WTC11 (cell line): ENCODE data around the gene FBN2. TPM values are rescaled to one million over a fixed set of nuclear protein-coding genes. Genes with fewer than 3 reads are reported as not detected.

Experiments used
- ATAC-seq: fragments of 200-7000 bp; cut with Tn5 transposase; 2 replicates; pipeline ENCODE4 v1.10.0; 2021; ENCODE audit warnings: mild to moderate bottlenecking, moderate library complexity
- CTCF ChIA-PET: fragments of 300-600 bp; sonication (Branson Sonifier 250); formaldehyde crosslinking; loops from one replicate; lab custom pipeline; 2021; ENCODE audit warnings: antibody characterized with exemption; lab: Charles Lee
- POLR2A ChIA-PET: fragments of 350-600 bp; sonication (Branson Sonifier 250); formaldehyde crosslinking; loops from one replicate; lab custom pipeline; 2021; ENCODE audit warnings: antibody characterized with exemption; lab: Charles Lee
- DNase-seq: peaks from one replicate; pipeline ENCODE4 v3.0.0; 2021; ENCODE audit warnings: low spot score
- H3K27ac Mint-ChIP-seq: 2 replicates; pipeline ENCODE4 v1.8.0; 2021; ENCODE audit warnings: mixed read lengths
- H3K27me3 Mint-ChIP-seq: 2 replicates; pipeline ENCODE4 v1.8.0; 2021; ENCODE audit warnings: low read depth, mild to moderate bottlenecking, moderate library complexity, mixed read lengths
- H3K36me3 Mint-ChIP-seq: 2 replicates; pipeline ENCODE4 v1.8.0; 2021; ENCODE audit warnings: mixed read lengths
- H3K4me1 Mint-ChIP-seq: 2 replicates; pipeline ENCODE4 v1.8.0; 2022; ENCODE audit warnings: mixed read lengths
- H3K4me3 Mint-ChIP-seq: 2 replicates; pipeline ENCODE4 v1.8.0; 2021; ENCODE audit warnings: mild to moderate bottlenecking, moderate library complexity, mixed read lengths
- H3K9me3 Mint-ChIP-seq: 2 replicates; pipeline ENCODE4 v1.8.0; 2021; ENCODE audit warnings: mixed read lengths
- ELF4 ChIP-seq: sonication (generic); formaldehyde crosslinking; IDR thresholded peaks from 2 replicates; pipeline ENCODE4 v1.8.1; 2022; ENCODE audit warnings: low read depth, mild to moderate bottlenecking, moderate library complexity, missing genetic modification reagents
- EMX1 ChIP-seq: fragments of 250-450 bp; sonication (Bioruptor Pico); IDR thresholded peaks from 2 replicates; pipeline ENCODE4 v1.8.0; 2021; ENCODE audit warnings: mild to moderate bottlenecking
- ESRRA ChIP-seq: sonication (generic); formaldehyde crosslinking; IDR thresholded peaks from 2 replicates; pipeline ENCODE4 v1.8.1; 2022; ENCODE audit warnings: mild to moderate bottlenecking, missing genetic modification reagents, borderline replicate concordance
- ETV6 ChIP-seq: sonication (generic); formaldehyde crosslinking; IDR thresholded peaks from 2 replicates; pipeline ENCODE4 v1.8.1; 2022; ENCODE audit warnings: mild to moderate bottlenecking, missing genetic modification reagents
- FOXP1 ChIP-seq: sonication (generic); formaldehyde crosslinking; IDR thresholded peaks from 2 replicates; pipeline ENCODE4 v1.8.0; 2022; ENCODE audit warnings: missing genetic modification reagents, mild to moderate bottlenecking, moderate library complexity, borderline replicate concordance
- GTF2I ChIP-seq: fragments of 250-450 bp; sonication (Bioruptor Pico); conservative IDR thresholded peaks from 2 replicates; pipeline ENCODE4 v1.4.0; 2021; ENCODE audit warnings: mild to moderate bottlenecking
- MXD4 ChIP-seq: fragments of 250-450 bp; sonication (Bioruptor Pico); IDR thresholded peaks from 2 replicates; pipeline ENCODE4 v1.8.0; 2021; ENCODE audit warnings: mild to moderate bottlenecking, moderate library complexity, borderline replicate concordance
- MYBL2 ChIP-seq: sonication (generic); formaldehyde crosslinking; IDR thresholded peaks from 2 replicates; pipeline ENCODE4 v1.8.1; 2023; ENCODE audit warnings: mild to moderate bottlenecking, moderate library complexity, missing genetic modification reagents
- NR3C1 ChIP-seq: sonication (generic); formaldehyde crosslinking; conservative IDR thresholded peaks from 2 replicates; pipeline ENCODE4 v1.8.1; 2023; ENCODE audit warnings: low read depth, mild to moderate bottlenecking, missing genetic modification reagents
- OVOL2 ChIP-seq: fragments of 250-450 bp; sonication (Bioruptor Pico); IDR thresholded peaks from 2 replicates; pipeline ENCODE4 v1.9.0; 2021; ENCODE audit warnings: mild to moderate bottlenecking, borderline replicate concordance
- ZNF138 ChIP-seq: sonication (generic); formaldehyde crosslinking; conservative IDR thresholded peaks from 2 replicates; pipeline ENCODE4 v1.8.1; 2022; ENCODE audit warnings: mild to moderate bottlenecking, moderate library complexity, missing genetic modification reagents
- ZNF263 ChIP-seq: sonication (generic); formaldehyde crosslinking; IDR thresholded peaks from 2 replicates; pipeline ENCODE4 v1.8.1; 2022; ENCODE audit warnings: low read depth, mild to moderate bottlenecking, moderate library complexity, missing genetic modification reagents
- ZNF416 ChIP-seq: fragments of 250-450 bp; sonication (Bioruptor Pico); IDR thresholded peaks from 2 replicates; pipeline ENCODE4 v1.9.0; 2021; ENCODE audit warnings: mild to moderate bottlenecking, inconsistent platforms
- ZNF423 ChIP-seq: fragments of 250-450 bp; sonication (Bioruptor Pico); IDR thresholded peaks from 2 replicates; pipeline ENCODE4 v2.1.2; 2022; ENCODE audit warnings: mild to moderate bottlenecking, moderate library complexity
- total RNA-seq: library from RNA; stranded (reverse); gene quantifications from 3 replicates; pipeline ENCODE4 v1.2.3, GENCODE V29; 2021
- TF ChIP-seq, protein P1 (sequence below): sonication (generic); formaldehyde crosslinking; IDR thresholded peaks from 2 replicates; pipeline ENCODE4 v1.8.1; 2023; ENCODE audit warnings: mild to moderate bottlenecking, moderate library complexity, missing genetic modification reagents
- TF ChIP-seq, protein P2 (sequence below): sonication (generic); formaldehyde crosslinking; IDR thresholded peaks from 2 replicates; pipeline ENCODE4 v1.8.1; 2023; ENCODE audit warnings: mild to moderate bottlenecking, missing genetic modification reagents
- TF ChIP-seq, protein P3 (sequence below): sonication (generic); formaldehyde crosslinking; IDR thresholded peaks from 2 replicates; pipeline ENCODE4 v1.8.1; 2022; ENCODE audit warnings: mild to moderate bottlenecking, missing genetic modification reagents, moderate library complexity, borderline replicate concordance
- TF ChIP-seq, protein P4 (sequence below): sonication (generic); formaldehyde crosslinking; conservative IDR thresholded peaks from 2 replicates; pipeline ENCODE4 v1.8.1; 2023; ENCODE audit warnings: mild to moderate bottlenecking, low read depth, missing genetic modification reagents, moderate library complexity
- TF ChIP-seq, protein P5 (sequence below): sonication (generic); formaldehyde crosslinking; IDR thresholded peaks from 2 replicates; pipeline ENCODE4 v1.8.1; 2022; ENCODE audit warnings: mild to moderate bottlenecking, moderate library complexity, missing genetic modification reagents
- TF ChIP-seq, protein P6 (sequence below): sonication (generic); formaldehyde crosslinking; IDR thresholded peaks from 2 replicates; pipeline ENCODE4 v1.8.0; 2023; ENCODE audit warnings: missing genetic modification reagents
- TF ChIP-seq, protein P7 (sequence below): sonication (generic); formaldehyde crosslinking; IDR thresholded peaks from 2 replicates; pipeline ENCODE4 v1.8.1; 2022; ENCODE audit warnings: low read depth, mild to moderate bottlenecking, moderate library complexity, missing genetic modification reagents, borderline replicate concordance
- TF ChIP-seq, protein P8 (sequence below): fragments of 250-450 bp; sonication (Bioruptor Pico); conservative IDR thresholded peaks from 2 replicates; pipeline ENCODE4 v1.9.0; 2021; ENCODE audit warnings: mild to moderate bottlenecking

The FBN2 gene
- total RNA-seq, 1 experiment from 2014 or later: 56.7 TPM

DNA sequence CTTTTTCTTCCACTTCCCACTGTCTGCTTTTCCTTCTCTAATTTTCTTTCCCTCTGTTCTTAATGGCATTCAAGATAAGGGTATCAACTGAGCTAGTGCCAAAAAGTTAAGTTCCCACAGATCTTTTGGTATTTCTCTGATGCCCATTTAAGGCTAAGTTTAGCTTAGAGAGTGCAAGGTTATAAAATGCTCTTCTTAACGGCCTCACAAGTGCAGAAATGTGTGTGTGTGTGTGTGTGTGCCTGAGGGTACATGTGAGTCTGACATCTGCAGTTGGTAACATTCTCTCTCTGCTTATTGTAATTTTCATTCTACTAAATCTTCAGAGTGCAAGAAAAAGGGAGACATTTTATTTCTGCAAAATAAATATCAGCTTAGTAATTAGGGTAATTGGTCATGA is 24.2 kb downstream of the FBN2 start:
- CTCF ChIA-PET: no interaction called here
- H3K27me3 Mint-ChIP-seq: no peaks in the 10 kb centered on the region

DNA sequence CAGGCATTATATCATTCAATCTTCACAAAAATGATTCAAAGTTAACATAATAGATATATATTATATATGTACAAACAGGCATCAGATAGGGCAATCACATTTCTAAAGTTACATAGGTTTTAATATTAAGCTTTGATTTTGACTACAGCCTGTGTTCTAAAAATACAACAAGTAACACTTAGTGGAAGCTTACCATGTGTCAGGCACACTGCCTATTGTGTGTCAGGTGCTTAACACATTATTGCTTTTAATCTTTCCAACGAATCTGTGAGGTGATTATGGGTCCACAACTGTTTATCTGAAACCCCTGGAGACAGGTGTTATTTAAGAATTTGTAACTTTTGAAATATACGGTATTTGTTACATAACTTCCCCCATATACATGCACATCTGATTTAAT is 25.2 kb downstream of the FBN2 start:
- Mint-ChIP-seq H3K4me1 (no peaks in the 10 kb centered on the region), H3K27ac (no peak overlapping the region), H3K27me3 (no peaks in the 10 kb centered on the region), H3K9me3 (peaks cover 5% of the 10 kb centered on the region; the same call in 1 of the 2 replicates), H3K4me3 (no peak overlapping the region), H3K36me3 (peaks cover 5% of the 10 kb centered on the region)
- CTCF ChIA-PET: no interaction called here
- DNase-seq (no peak), ATAC-seq (no peak)
- POLR2A ChIA-PET: interaction anchor here (1.1 kb wide), 1 partner anchor 26 kb away, joined by 3 read pairs; the partner anchor contains the start of gene FBN2
- TF ChIP-seq ZNF138 (CRISPR knock-in tag): no peak
- TF ChIP-seq, protein P1, sequence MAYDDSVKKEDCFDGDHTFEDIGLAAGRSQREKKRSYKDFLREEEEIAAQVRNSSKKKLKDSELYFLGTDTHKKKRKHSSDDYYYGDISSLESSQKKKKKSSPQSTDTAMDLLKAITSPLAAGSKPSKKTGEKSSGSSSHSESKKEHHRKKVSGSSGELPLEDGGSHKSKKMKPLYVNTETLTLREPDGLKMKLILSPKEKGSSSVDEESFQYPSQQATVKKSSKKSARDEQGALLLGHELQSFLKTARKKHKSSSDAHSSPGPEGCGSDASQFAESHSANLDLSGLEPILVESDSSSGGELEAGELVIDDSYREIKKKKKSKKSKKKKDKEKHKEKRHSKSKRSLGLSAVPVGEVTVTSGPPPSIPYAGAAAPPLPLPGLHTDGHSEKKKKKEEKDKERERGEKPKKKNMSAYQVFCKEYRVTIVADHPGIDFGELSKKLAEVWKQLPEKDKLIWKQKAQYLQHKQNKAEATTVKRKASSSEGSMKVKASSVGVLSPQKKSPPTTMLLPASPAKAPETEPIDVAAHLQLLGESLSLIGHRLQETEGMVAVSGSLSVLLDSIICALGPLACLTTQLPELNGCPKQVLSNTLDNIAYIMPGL: no peak
- TF ChIP-seq, protein P2, sequence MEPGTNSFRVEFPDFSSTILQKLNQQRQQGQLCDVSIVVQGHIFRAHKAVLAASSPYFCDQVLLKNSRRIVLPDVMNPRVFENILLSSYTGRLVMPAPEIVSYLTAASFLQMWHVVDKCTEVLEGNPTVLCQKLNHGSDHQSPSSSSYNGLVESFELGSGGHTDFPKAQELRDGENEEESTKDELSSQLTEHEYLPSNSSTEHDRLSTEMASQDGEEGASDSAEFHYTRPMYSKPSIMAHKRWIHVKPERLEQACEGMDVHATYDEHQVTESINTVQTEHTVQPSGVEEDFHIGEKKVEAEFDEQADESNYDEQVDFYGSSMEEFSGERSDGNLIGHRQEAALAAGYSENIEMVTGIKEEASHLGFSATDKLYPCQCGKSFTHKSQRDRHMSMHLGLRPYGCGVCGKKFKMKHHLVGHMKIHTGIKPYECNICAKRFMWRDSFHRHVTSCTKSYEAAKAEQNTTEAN (CRISPR knock-in tag): no peak
- TF ChIP-seq ESRRA (CRISPR knock-in tag): no peak
- TF ChIP-seq GTF2I: no peak
- TF ChIP-seq, protein P3, sequence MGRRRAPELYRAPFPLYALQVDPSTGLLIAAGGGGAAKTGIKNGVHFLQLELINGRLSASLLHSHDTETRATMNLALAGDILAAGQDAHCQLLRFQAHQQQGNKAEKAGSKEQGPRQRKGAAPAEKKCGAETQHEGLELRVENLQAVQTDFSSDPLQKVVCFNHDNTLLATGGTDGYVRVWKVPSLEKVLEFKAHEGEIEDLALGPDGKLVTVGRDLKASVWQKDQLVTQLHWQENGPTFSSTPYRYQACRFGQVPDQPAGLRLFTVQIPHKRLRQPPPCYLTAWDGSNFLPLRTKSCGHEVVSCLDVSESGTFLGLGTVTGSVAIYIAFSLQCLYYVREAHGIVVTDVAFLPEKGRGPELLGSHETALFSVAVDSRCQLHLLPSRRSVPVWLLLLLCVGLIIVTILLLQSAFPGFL (CRISPR knock-in tag): no peak
- TF ChIP-seq, protein P4, sequence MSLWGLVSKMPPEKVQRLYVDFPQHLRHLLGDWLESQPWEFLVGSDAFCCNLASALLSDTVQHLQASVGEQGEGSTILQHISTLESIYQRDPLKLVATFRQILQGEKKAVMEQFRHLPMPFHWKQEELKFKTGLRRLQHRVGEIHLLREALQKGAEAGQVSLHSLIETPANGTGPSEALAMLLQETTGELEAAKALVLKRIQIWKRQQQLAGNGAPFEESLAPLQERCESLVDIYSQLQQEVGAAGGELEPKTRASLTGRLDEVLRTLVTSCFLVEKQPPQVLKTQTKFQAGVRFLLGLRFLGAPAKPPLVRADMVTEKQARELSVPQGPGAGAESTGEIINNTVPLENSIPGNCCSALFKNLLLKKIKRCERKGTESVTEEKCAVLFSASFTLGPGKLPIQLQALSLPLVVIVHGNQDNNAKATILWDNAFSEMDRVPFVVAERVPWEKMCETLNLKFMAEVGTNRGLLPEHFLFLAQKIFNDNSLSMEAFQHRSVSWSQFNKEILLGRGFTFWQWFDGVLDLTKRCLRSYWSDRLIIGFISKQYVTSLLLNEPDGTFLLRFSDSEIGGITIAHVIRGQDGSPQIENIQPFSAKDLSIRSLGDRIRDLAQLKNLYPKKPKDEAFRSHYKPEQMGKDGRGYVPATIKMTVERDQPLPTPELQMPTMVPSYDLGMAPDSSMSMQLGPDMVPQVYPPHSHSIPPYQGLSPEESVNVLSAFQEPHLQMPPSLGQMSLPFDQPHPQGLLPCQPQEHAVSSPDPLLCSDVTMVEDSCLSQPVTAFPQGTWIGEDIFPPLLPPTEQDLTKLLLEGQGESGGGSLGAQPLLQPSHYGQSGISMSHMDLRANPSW (CRISPR knock-in tag): no peak
- TF ChIP-seq ZNF423 (CRISPR knock-in tag): no peak
- TF ChIP-seq MXD4: no peak
- no peak for TF ChIP-seq ELF4
- TF ChIP-seq ZNF416 (CRISPR knock-in tag): no peak
- no peak for TF ChIP-seq NR3C1
- TF ChIP-seq, protein P5, sequence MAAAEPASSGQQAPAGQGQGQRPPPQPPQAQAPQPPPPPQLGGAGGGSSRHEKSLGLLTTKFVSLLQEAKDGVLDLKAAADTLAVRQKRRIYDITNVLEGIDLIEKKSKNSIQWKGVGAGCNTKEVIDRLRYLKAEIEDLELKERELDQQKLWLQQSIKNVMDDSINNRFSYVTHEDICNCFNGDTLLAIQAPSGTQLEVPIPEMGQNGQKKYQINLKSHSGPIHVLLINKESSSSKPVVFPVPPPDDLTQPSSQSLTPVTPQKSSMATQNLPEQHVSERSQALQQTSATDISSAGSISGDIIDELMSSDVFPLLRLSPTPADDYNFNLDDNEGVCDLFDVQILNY (CRISPR knock-in tag): no peak
- TF ChIP-seq, protein P6, sequence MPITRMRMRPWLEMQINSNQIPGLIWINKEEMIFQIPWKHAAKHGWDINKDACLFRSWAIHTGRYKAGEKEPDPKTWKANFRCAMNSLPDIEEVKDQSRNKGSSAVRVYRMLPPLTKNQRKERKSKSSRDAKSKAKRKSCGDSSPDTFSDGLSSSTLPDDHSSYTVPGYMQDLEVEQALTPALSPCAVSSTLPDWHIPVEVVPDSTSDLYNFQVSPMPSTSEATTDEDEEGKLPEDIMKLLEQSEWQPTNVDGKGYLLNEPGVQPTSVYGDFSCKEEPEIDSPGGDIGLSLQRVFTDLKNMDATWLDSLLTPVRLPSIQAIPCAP (CRISPR knock-in tag): no peak
- TF ChIP-seq ZNF263: no peak
- no peak for TF ChIP-seq FOXP1 (CRISPR knock-in tag)
- TF ChIP-seq, protein P7, sequence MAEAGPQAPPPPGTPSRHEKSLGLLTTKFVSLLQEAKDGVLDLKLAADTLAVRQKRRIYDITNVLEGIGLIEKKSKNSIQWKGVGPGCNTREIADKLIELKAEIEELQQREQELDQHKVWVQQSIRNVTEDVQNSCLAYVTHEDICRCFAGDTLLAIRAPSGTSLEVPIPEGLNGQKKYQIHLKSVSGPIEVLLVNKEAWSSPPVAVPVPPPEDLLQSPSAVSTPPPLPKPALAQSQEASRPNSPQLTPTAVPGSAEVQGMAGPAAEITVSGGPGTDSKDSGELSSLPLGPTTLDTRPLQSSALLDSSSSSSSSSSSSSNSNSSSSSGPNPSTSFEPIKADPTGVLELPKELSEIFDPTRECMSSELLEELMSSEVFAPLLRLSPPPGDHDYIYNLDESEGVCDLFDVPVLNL (CRISPR knock-in tag): no peak

More for the DNA sequence above, 24.2 kb downstream of the FBN2 start:
- H3K27ac Mint-ChIP-seq: no peak overlapping the region; the same call in 1 of the 2 replicates
- TF ChIP-seq EMX1: no peak
- no peak for TF ChIP-seq OVOL2
- TF ChIP-seq, protein P8, sequence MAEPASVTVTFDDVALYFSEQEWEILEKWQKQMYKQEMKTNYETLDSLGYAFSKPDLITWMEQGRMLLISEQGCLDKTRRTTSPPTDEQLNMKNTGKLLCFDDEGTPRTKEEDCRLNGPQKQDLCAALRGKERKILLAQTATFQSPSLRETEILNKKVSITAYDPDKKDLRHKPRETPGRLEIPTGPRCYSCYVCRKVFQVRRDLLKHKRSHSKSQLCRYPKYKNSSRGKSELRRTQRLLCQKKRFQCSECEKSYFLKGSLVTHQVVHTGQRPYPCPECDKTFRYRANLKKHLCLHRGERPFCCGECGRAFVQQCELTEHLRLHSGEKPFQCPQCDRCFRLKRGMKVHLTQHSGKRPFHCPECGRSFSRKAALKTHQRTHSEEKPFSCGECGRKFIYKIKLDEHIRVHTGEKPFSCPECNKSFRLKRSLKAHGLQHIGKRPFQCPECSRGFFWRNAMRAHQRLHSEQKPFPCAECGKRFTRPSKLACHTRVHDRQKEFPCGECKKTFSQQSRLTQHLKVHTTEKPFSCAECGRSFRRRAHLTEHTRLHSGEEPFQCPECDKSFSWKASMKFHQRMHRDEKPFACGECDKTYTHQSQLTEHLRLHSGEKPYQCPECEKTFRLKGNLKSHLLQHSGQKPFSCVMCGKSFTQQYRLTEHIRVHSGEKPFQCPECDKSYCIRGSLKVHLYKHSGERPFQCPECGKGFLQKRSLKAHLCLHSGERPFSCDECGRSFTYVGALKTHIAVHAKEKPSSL (CRISPR knock-in tag): no peak
- no peak for TF ChIP-seq MYBL2 (CRISPR knock-in tag)
- no peak for TF ChIP-seq ETV6
- no peak overlapping the region for H3K4me3 Mint-ChIP-seq
- no peak for DNase-seq
- peaks cover 7% of the 10 kb centered on the region for H3K36me3 Mint-ChIP-seq
- no peaks in the 10 kb centered on the region for H3K9me3 Mint-ChIP-seq
- POLR2A ChIA-PET: no interaction called here
- H3K4me1 Mint-ChIP-seq: no peaks in the 10 kb centered on the region
- ATAC-seq: no peak
